MM.1S (cell line): ENCODE results near the gene BICC1.

Experiments
- EZH2phosphoT487 ChIP-seq: fragments of 300-600 bp; sonication (generic); IDR thresholded peaks from 2 replicates; pipeline ENCODE4 v1.6.1; 2018; ENCODE audit warnings: antibody characterized with exemption, low read length
- TF ChIP-seq, protein P1 (sequence below): fragments of 300-600 bp; sonication (generic); IDR thresholded peaks from 2 replicates; pipeline ENCODE4 v1.5.1; 2016; ENCODE audit warnings: antibody characterized with exemption, low read length, mixed read lengths

DNA sequence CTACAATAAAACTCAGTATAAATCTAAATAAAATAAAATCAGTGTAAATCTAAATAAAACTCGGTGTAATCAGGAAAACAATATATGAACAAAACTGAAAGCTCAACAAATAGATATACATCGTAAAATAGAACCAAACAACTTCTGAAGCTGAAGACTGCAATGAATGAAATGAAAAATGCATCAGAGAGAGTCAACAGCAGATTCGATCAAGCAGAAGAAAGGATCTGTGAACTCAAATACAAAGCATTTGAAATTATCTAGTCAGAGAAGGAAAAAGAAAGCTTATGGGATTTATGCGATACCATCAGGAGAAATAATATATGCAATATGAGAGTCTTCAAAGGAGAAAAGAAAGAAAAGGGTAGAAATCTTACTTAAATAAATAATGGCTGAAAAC, 255.0 kb downstream of the BICC1 start:
- TF ChIP-seq, protein P1, sequence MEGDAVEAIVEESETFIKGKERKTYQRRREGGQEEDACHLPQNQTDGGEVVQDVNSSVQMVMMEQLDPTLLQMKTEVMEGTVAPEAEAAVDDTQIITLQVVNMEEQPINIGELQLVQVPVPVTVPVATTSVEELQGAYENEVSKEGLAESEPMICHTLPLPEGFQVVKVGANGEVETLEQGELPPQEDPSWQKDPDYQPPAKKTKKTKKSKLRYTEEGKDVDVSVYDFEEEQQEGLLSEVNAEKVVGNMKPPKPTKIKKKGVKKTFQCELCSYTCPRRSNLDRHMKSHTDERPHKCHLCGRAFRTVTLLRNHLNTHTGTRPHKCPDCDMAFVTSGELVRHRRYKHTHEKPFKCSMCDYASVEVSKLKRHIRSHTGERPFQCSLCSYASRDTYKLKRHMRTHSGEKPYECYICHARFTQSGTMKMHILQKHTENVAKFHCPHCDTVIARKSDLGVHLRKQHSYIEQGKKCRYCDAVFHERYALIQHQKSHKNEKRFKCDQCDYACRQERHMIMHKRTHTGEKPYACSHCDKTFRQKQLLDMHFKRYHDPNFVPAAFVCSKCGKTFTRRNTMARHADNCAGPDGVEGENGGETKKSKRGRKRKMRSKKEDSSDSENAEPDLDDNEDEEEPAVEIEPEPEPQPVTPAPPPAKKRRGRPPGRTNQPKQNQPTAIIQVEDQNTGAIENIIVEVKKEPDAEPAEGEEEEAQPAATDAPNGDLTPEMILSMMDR = no peak
- TF ChIP-seq EZH2phosphoT487 = no peak
